RWPE2 (cell line): ENCODE results near the gene TCF15.

Experiments used
- ATAC-seq: fragments of 200-7000 bp; cut with Tn5 transposase; 3 replicates; pipeline ENCODE4 v1.9.1; 2021; ENCODE audit warnings: low read depth
- DNase-seq: peaks from one replicate; pipeline ENCODE4 v3.0.0-alpha.2; 2020; ENCODE audit warnings: low spot score
- H3K27ac ChIP-seq: fragments of 450-650 bp; 2 replicates; pipeline ENCODE4 v1.5.1; 2017; ENCODE audit warnings: mild to moderate bottlenecking; ENCODE audit not compliant: poor library complexity, severe bottlenecking
- H3K27me3 ChIP-seq: fragments of 250-450 bp; sonication (Bioruptor Pico); 2 replicates; pipeline ENCODE4 v1.5.1; 2021; ENCODE audit warnings: mild to moderate bottlenecking, moderate library complexity; ENCODE audit not compliant: insufficient read depth, poor library complexity, severe bottlenecking
- H3K36me3 ChIP-seq: fragments of 250-450 bp; sonication (Bioruptor Pico); 2 replicates; pipeline ENCODE4 v1.5.1; 2020; ENCODE audit warnings: low read depth, mild to moderate bottlenecking, moderate library complexity
- H3K4me1 ChIP-seq: fragments of 250-450 bp; sonication (Bioruptor Pico); 2 replicates; pipeline ENCODE4 v1.5.1; 2021; ENCODE audit warnings: mild to moderate bottlenecking, moderate library complexity; ENCODE audit not compliant: insufficient read depth, poor library complexity, severe bottlenecking
- H3K4me3 ChIP-seq: fragments of 250-450 bp; sonication (Bioruptor Pico); 2 replicates; pipeline ENCODE4 v1.5.1; 2021; ENCODE audit warnings: mild to moderate bottlenecking, moderate library complexity; ENCODE audit not compliant: severe bottlenecking
- H3K9me3 ChIP-seq: fragments of 250-450 bp; sonication (Bioruptor Pico); 2 replicates; pipeline ENCODE4 v1.5.1; 2021; ENCODE audit warnings: mild to moderate bottlenecking, moderate library complexity; ENCODE audit not compliant: severe bottlenecking
- TF ChIP-seq, protein P1 (sequence below): fragments of 450-650 bp; IDR thresholded peaks from one replicate; pipeline ENCODE4 v1.5.1; 2017; ENCODE audit warnings: mild to moderate bottlenecking, moderate library complexity; ENCODE audit not compliant: poor library complexity, severe bottlenecking

TCF15 gene

GRCh38 chr20:620246-620645 is 10.1 kb upstream of the TCF15 start:
- DNase-seq, result no peak
- no peak overlapping the region for H3K4me3 ChIP-seq
- ATAC-seq, result no peak
- H3K9me3 ChIP-seq, result no peaks in the 10 kb centered on the region
- H3K27me3 ChIP-seq, result peaks cover 3% of the 10 kb centered on the region
- H3K27ac ChIP-seq, result no peak overlapping the region
- H3K36me3 ChIP-seq, result no peaks in the 10 kb centered on the region
- TF ChIP-seq, protein P1, sequence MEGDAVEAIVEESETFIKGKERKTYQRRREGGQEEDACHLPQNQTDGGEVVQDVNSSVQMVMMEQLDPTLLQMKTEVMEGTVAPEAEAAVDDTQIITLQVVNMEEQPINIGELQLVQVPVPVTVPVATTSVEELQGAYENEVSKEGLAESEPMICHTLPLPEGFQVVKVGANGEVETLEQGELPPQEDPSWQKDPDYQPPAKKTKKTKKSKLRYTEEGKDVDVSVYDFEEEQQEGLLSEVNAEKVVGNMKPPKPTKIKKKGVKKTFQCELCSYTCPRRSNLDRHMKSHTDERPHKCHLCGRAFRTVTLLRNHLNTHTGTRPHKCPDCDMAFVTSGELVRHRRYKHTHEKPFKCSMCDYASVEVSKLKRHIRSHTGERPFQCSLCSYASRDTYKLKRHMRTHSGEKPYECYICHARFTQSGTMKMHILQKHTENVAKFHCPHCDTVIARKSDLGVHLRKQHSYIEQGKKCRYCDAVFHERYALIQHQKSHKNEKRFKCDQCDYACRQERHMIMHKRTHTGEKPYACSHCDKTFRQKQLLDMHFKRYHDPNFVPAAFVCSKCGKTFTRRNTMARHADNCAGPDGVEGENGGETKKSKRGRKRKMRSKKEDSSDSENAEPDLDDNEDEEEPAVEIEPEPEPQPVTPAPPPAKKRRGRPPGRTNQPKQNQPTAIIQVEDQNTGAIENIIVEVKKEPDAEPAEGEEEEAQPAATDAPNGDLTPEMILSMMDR, result no peak
- no peaks in the 10 kb centered on the region for H3K4me1 ChIP-seq

- H3K36me3 ChIP-seq, result no peaks in the 10 kb centered on the region
- DNase-seq, result no peak
- no peaks in the 10 kb centered on the region for H3K27me3 ChIP-seq
- TF ChIP-seq, protein P1, result no peak
- no peak overlapping the region for H3K27ac ChIP-seq
- H3K4me3 ChIP-seq, result no peak overlapping the region
- H3K9me3 ChIP-seq, result no peaks in the 10 kb centered on the region
- no peak for ATAC-seq
- H3K4me1 ChIP-seq, result no peaks in the 10 kb centered on the region
Observed at GRCh38 chr20:618980-619379, 8.9 kb upstream of the TCF15 start.

DNA sequence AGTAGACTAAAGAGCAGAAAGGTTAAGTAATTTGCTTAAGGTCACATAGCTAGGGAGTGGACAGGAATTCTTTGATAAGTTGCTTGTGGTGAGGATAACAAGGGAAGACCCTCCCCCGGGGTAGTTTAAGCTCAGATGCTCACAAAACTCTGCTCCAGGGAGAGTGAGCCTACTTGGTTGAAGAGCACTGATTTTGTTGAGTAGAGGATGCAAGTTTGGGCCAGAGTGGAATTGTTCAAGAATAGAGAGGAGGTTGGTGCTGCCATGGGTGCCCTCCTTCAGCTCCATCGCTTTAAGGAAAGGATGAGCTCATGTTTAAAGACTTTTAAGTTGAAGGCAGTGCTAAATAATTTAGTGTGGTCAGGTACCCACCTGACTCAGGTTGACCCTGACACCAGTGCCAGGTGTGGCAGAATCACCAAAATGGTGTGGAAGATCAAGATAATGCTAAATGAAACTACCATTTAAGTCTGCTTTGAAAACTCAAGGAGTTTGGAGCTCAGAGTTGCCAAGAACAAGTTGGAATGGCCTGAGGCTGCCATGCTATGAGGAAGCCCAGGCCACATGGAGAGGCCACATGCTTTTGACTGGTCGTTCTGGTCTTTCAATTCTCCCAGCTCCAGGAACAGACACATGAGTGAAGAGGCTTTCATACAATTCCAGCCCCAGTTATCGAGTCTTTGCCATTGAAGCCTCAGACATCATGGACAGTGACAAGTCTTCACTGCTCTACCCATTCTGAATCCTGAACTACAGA is 8.0 kb upstream of the TCF15 start:
- TF ChIP-seq, protein P1, result no peak
- Histone ChIP-seq H3K36me3 (no peaks in the 10 kb centered on the region), H3K27ac (no peak overlapping the region), H3K4me1 (no peaks in the 10 kb centered on the region), H3K9me3 (no peaks in the 10 kb centered on the region), H3K27me3 (no peaks in the 10 kb centered on the region), H3K4me3 (no peak overlapping the region)
- DNase-seq (no peak), ATAC-seq (no peak)

GRCh38 chr20:615514-615913 is 5.4 kb upstream of the TCF15 start:
- peaks cover 26% of the 10 kb centered on the region for H3K27me3 ChIP-seq
- no peaks in the 10 kb centered on the region for H3K4me1 ChIP-seq
- H3K27ac ChIP-seq, result no peak overlapping the region
- H3K36me3 ChIP-seq, result no peaks in the 10 kb centered on the region
- no peaks in the 10 kb centered on the region for H3K9me3 ChIP-seq
- ATAC-seq (no peak), DNase-seq (no peak)
- TF ChIP-seq, protein P1, result no peak
- H3K4me3 ChIP-seq, result no peak overlapping the region

- H3K27ac ChIP-seq, result no peak overlapping the region
- no peaks in the 10 kb centered on the region for H3K4me1 ChIP-seq
- TF ChIP-seq, protein P1, result no peak
- no peaks in the 10 kb centered on the region for H3K36me3 ChIP-seq
- H3K4me3 ChIP-seq, result no peak overlapping the region
- H3K27me3 ChIP-seq, result peaks cover 44% of the 10 kb centered on the region
- H3K9me3 ChIP-seq, result no peaks in the 10 kb centered on the region
- DNase-seq (no peak), ATAC-seq (no peak)
Observed at GRCh38 chr20:611843-612185, 1.7 kb upstream of the TCF15 start.
